K562 (cell line): ENCODE measurements around the gene PRKAG1. TPM values are rescaled to one million over a fixed set of nuclear protein-coding genes. Genes with fewer than 3 reads are reported as not detected.

ENCODE experiments used
- ARID1B ChIP-seq: fragments of 450-650 bp; IDR thresholded peaks from 2 replicates; pipeline ENCODE4 v1.6.1; 2016; ENCODE audit warnings: antibody characterized with exemption, mild to moderate bottlenecking, inconsistent platforms
- CBFA2T3 ChIP-seq: fragments of 450-650 bp; IDR thresholded peaks from 2 replicates; pipeline ENCODE4 v1.6.1; 2017
- EP300 ChIP-seq: IDR thresholded peaks from 2 replicates; pipeline ENCODE4 v1.6.1; 2012; ENCODE audit warnings: low read length, improper control_type of control experiment
- FOXA1 ChIP-seq: fragments of 450-650 bp; IDR thresholded peaks from 2 replicates; pipeline ENCODE4 v1.6.1; 2016; ENCODE audit warnings: mild to moderate bottlenecking, borderline replicate concordance
- FUS ChIP-seq: fragments of 200-400 bp; formaldehyde crosslinking; optimal IDR thresholded peaks from 2 replicates; pipeline ENCODE3; 2017; ENCODE audit warnings: low read depth, low read length
- SP1 ChIP-seq: sonication (generic); formaldehyde crosslinking; IDR thresholded peaks from 2 replicates; pipeline ENCODE4 v1.8.1; 2022; ENCODE audit warnings: mild to moderate bottlenecking, missing genetic modification reagents
- TCF3 ChIP-seq: sonication (generic); formaldehyde crosslinking; IDR thresholded peaks from 2 replicates; pipeline ENCODE4 v1.4.0; 2020; ENCODE audit warnings: mild to moderate bottlenecking, missing genetic modification reagents
- TEAD2 ChIP-seq: fragments of 450-650 bp; IDR thresholded peaks from 2 replicates; pipeline ENCODE4 v1.6.1; 2016; ENCODE audit warnings: missing genetic modification characterization, control low read depth, missing compliant biosample characterization
- VEZF1 ChIP-seq: fragments of 200-800 bp; sonication (Bioruptor generic); IDR thresholded peaks from 2 replicates; pipeline ENCODE4 v1.6.1; 2017; ENCODE audit warnings: missing genetic modification characterization, missing compliant biosample characterization
- ZNF133 ChIP-seq: fragments of 250-450 bp; sonication (Bioruptor Pico); IDR thresholded peaks from 2 replicates; pipeline ENCODE4 v1.4.0; 2020; ENCODE audit warnings: mild to moderate bottlenecking
- ZNF165 ChIP-seq: fragments of 250-450 bp; sonication (Bioruptor Pico); IDR thresholded peaks from 2 replicates; pipeline ENCODE4 v1.4.0; 2020; ENCODE audit warnings: borderline replicate concordance
- ZNF407 ChIP-seq: fragments of 450-650 bp; IDR thresholded peaks from 2 replicates; pipeline ENCODE4 v1.6.1; 2016; ENCODE audit warnings: low read depth
- ZNF639 ChIP-seq, 2 experiments: fragments of 200-800 bp in 1 of 2; sonication (Bioruptor generic) in 1 of 2; sonication (generic) in 1 of 2; formaldehyde crosslinking in 1 of 2; IDR thresholded peaks in 1 of 2; conservative IDR thresholded peaks in 1 of 2; 2 replicates each; pipeline versions ENCODE4 v1.5.0 to v1.6.1; 2016 to 2020; ENCODE audit warnings: missing compliant biosample characterization in 1 of 2, missing genetic modification characterization in 1 of 2, missing genetic modification reagents in 1 of 2
- ZNF695 ChIP-seq: fragments of 450-650 bp; formaldehyde crosslinking; IDR thresholded peaks from 2 replicates; pipeline ENCODE4 v1.4.0; 2020; ENCODE audit warnings: mild to moderate bottlenecking, moderate library complexity
- ZNF79 ChIP-seq: fragments of 250-450 bp; sonication (Bioruptor Pico); IDR thresholded peaks from 2 replicates; pipeline ENCODE4 v1.4.0; 2020; ENCODE audit warnings: low read depth, mild to moderate bottlenecking, moderate library complexity
- polyA plus RNA-seq, 8 experiments: library from polyadenylated mRNA; depleted of rRNA in 4 of 8; stranded (reverse) in 5 of 8; unstranded in 3 of 8; fragments of >200 nt; fragmentation: Nextera tagmentation in 2 of 8; fragmentation: Illumina TruSeq in 1 of 8; extraction: Ambion mirVana in 2 of 8; extraction: Trizol in 1 of 8; gene quantifications; 2 replicates each; pipeline versions ENCODE4 v1.2.1 to v1.2.3, GENCODE V29; 2011 to 2014; ENCODE audit warnings: inconsistent platforms in 1 of 8, missing spikeins in 1 of 8
- total RNA-seq, 7 experiments: library from RNA; depleted of rRNA in 6 of 7; stranded (reverse); fragments of >200 nt in 6 of 7; fragmentation: Illumina TruSeq in 2 of 7; extraction: Trizol in 2 of 7; gene quantifications; 2 replicates each; pipeline versions ENCODE4 v1.2.1 to v1.2.3, GENCODE V29; 2011 to 2021; ENCODE audit warnings: low replicate concordance in 1 of 7
- TF ChIP-seq, protein P1 (sequence below): fragments of 250-450 bp; sonication (Bioruptor Pico); IDR thresholded peaks from 2 replicates; pipeline ENCODE4 v1.5.0; 2020; ENCODE audit warnings: mild to moderate bottlenecking, borderline replicate concordance

Gene PRKAG1
- total and polyA plus RNA-seq, 9 of the 15 experiments (the other 6 are each of a cell fraction or from before 2014, with no cell fraction given), result 51.1 to 126 (median 79.1) TPM

DNA sequence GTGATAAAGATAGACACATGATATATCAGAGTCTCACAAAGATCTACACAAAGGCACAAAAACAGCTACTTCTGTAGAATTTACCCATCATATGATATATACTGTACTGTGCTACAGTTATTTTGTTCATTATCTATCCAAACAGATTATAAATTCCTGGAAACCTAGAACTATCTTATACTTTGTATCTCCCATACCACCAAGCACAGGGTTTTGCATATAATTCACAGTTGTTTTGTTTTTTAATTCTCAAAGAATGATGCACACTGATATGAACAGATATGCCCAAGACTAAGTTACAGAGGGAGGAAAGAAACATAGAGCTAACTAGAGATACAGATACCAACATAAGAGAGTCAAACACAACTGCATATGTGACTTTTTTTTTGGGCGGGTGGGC is 3.4 kb downstream of the PRKAG1 start (continued):
- no peak for TF ChIP-seq ZNF407
- no peak for TF ChIP-seq ZNF695 (CRISPR knock-in tag)
- TF ChIP-seq FOXA1, result no peak
- no peak for TF ChIP-seq VEZF1 (CRISPR knock-in tag)
- TF ChIP-seq, protein P1, sequence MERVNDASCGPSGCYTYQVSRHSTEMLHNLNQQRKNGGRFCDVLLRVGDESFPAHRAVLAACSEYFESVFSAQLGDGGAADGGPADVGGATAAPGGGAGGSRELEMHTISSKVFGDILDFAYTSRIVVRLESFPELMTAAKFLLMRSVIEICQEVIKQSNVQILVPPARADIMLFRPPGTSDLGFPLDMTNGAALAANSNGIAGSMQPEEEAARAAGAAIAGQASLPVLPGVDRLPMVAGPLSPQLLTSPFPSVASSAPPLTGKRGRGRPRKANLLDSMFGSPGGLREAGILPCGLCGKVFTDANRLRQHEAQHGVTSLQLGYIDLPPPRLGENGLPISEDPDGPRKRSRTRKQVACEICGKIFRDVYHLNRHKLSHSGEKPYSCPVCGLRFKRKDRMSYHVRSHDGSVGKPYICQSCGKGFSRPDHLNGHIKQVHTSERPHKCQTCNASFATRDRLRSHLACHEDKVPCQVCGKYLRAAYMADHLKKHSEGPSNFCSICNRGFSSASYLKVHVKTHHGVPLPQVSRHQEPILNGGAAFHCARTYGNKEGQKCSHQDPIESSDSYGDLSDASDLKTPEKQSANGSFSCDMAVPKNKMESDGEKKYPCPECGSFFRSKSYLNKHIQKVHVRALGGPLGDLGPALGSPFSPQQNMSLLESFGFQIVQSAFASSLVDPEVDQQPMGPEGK (CRISPR knock-in tag), result no peak
- TF ChIP-seq FUS, result no peak
- peak; percentile 47 for TF ChIP-seq ARID1B
- 0 out of 2 replicates have a peak, but pooled peaks have one; percentile 7 for TF ChIP-seq SP1 (CRISPR knock-in tag)
- TF ChIP-seq EP300, result peak; percentile 22; the same call in 1 of the 2 replicates
- TF ChIP-seq ZNF639 (CRISPR knock-in tag; conservative IDR thresholded peaks at IDR 0.05 in 1 of 2, IDR thresholded peaks at IDR 0.05 in 1 of 2), result 0 out of 4 replicates have a peak, but pooled peaks of 1 of the 2 experiments have one; percentile 5
- peak; percentile 29; the same call in 1 of the 2 replicates for TF ChIP-seq CBFA2T3
- TF ChIP-seq ZNF79, result no peak
- peak; percentile 28; the same call in 1 of the 2 replicates for TF ChIP-seq TCF3 (CRISPR knock-in tag)
- TF ChIP-seq ZNF133 (CRISPR knock-in tag), result no peak
- no peak for TF ChIP-seq ZNF165 (CRISPR knock-in tag)
- TF ChIP-seq TEAD2 (tag), result no peak
